ENCODE measurements around the gene CYB5B.
"Not testable (repeated sequence)": the region's sequence is repeated elsewhere in the genome, so short reads cannot be mapped to it uniquely, and the experiment has no call there.

Gene CYB5B

GRCh38 chr16:69410219-69410990 lies 14.0 kb upstream of the CYB5B start:
- no peak for DNase-seq

GRCh38 chr16:69411064-69411985 lies 13.1 kb upstream of the CYB5B start:
- no peak for DNase-seq

- no peak for DNase-seq
Measured at GRCh38 chr16:69412287-69412686, 12.1 kb upstream of the CYB5B start.

GRCh38 chr16:69413045-69413664 lies 11.3 kb upstream of the CYB5B start:
- DNase-seq: no peak

GRCh38 chr16:69417520-69418199 lies 6.8 kb upstream of the CYB5B start:
- DNase-seq: no peak

- no peak for DNase-seq
Measured at GRCh38 chr16:69419956-69420355, 4.5 kb upstream of the CYB5B start.

- no peak for DNase-seq
Measured at GRCh38 chr16:69423189-69423588, 1.2 kb upstream of the CYB5B start.

- no peak for DNase-seq
Measured at GRCh38 chr16:69424935-69425784, 741 bp downstream of the CYB5B start.

- DNase-seq: no peak
Measured at GRCh38 chr16:69428652-69429051, 4.2 kb downstream of the CYB5B start.

GRCh38 chr16:69429058-69429640 lies 4.7 kb downstream of the CYB5B start:
- not testable (repeated sequence) for DNase-seq

GRCh38 chr16:69431948-69432468 lies 7.6 kb downstream of the CYB5B start:
- no peak for DNase-seq

GRCh38 chr16:69434066-69434465 lies 9.6 kb downstream of the CYB5B start:
- DNase-seq: no peak

GRCh38 chr16:69435977-69436820 lies 11.8 kb downstream of the CYB5B start:
- DNase-seq: no peak

- DNase-seq: no peak
Measured at GRCh38 chr16:69436896-69437295, 12.5 kb downstream of the CYB5B start.

GRCh38 chr16:69438465-69438864 lies 14.0 kb downstream of the CYB5B start:
- DNase-seq: no peak

- DNase-seq: no peak
Measured at GRCh38 chr16:69440250-69440649, 15.8 kb downstream of the CYB5B start.

GRCh38 chr16:69441030-69441429 lies 16.6 kb downstream of the CYB5B start:
- not testable (repeated sequence) for DNase-seq

- no peak for DNase-seq
Measured at GRCh38 chr16:69443927-69444631, 19.7 kb downstream of the CYB5B start.

- DNase-seq: no peak
Measured at GRCh38 chr16:69444873-69445517, 20.6 kb downstream of the CYB5B start.
